Skin epidermis (tissue), 12 donors: ENCODE measurements around the gene MYO5C.

Experiments
- H3K27ac ChIP-seq, 21 experiments: fragments of 200-600 bp; sonication (generic) in 11 of 21; one replicate each; pipeline ENCODE4 v1.5.0; 2020; ENCODE audit warnings: mild to moderate bottlenecking in 3 of 21, inconsistent platforms in 2 of 21, moderate library complexity in 2 of 21
- H3K4me3 ChIP-seq, 7 experiments: fragments of 200-600 bp; sonication (generic) in 2 of 7; one replicate each; pipeline ENCODE4 v1.5.0; 2020; ENCODE audit warnings: inconsistent platforms in 2 of 7, mild to moderate bottlenecking in 2 of 7, moderate library complexity in 1 of 7

The MYO5C gene, protein sequence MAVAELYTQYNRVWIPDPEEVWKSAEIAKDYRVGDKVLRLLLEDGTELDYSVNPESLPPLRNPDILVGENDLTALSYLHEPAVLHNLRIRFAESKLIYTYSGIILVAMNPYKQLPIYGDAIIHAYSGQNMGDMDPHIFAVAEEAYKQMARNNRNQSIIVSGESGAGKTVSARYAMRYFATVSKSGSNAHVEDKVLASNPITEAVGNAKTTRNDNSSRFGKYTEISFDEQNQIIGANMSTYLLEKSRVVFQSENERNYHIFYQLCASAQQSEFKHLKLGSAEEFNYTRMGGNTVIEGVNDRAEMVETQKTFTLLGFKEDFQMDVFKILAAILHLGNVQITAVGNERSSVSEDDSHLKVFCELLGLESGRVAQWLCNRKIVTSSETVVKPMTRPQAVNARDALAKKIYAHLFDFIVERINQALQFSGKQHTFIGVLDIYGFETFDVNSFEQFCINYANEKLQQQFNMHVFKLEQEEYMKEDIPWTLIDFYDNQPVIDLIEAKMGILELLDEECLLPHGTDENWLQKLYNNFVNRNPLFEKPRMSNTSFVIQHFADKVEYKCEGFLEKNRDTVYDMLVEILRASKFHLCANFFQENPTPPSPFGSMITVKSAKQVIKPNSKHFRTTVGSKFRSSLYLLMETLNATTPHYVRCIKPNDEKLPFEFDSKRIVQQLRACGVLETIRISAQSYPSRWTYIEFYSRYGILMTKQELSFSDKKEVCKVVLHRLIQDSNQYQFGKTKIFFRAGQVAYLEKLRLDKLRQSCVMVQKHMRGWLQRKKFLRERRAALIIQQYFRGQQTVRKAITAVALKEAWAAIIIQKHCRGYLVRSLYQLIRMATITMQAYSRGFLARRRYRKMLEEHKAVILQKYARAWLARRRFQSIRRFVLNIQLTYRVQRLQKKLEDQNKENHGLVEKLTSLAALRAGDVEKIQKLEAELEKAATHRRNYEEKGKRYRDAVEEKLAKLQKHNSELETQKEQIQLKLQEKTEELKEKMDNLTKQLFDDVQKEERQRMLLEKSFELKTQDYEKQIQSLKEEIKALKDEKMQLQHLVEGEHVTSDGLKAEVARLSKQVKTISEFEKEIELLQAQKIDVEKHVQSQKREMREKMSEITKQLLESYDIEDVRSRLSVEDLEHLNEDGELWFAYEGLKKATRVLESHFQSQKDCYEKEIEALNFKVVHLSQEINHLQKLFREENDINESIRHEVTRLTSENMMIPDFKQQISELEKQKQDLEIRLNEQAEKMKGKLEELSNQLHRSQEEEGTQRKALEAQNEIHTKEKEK (N-terminal part only)

DNA sequence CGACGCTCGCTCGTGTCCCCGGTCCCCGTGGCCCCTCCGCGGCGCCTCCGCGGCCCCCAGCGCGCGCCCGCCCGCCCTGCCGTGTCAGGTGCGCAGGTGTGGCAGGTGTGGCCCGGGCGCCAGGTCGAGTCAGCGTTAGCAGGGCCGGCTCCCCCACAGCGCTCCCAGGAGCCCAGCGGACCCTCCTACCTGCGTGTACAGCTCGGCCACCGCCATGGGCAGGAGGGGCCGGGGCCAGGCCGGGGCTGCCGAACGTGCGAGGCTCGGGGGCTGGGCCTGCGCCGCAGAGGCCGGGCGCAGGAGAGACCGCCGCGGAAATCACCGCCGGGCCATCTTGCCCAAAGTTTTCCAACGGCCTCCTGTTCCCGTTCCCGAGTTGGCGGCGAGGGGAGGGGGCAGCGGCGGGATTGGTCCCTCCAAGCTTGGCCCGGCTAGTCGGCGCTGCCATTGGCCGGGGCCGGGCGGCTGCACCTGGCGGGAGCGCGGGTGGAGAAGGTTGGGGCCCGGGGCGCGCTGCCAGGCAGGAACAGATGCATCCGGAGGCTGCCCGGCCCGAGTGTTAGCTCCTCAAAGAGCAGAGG, at the start of gene MYO5C:
TSS of gene MYO5C (minus strand) at position 384 of the 581 bp plus-strand sequence. CDS start at position 216, 168 bp downstream.
- peak within 1 kb of the TSS; percentile 24 to 66 (median 45) for H3K4me3 ChIP-seq
- H3K27ac ChIP-seq = peak within 1 kb of the TSS in 19 of 21 experiments; percentile 4 to 93 (median 64)

DNA sequence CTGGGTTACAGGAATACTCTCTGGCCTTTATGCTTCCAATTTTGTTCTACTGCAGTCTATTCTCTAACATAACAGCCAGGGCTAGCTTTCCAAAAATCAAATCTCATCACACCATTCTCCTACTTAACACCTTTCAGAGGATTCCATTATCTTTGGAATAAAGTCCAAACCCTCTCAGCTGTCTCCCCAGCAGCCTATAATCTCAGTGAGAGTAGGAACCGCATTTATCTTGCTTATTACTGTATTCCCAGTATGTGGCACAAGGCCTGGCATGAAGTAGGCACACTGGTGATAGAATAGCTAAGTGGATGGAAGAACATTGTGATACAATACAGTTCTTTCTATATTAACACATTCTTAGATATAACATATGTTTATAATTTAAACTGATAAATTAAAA, 49.0 kb upstream of the MYO5C start:
- Histone ChIP-seq H3K4me3 (no peak overlapping the region), H3K27ac (no peak overlapping the region)

DNA sequence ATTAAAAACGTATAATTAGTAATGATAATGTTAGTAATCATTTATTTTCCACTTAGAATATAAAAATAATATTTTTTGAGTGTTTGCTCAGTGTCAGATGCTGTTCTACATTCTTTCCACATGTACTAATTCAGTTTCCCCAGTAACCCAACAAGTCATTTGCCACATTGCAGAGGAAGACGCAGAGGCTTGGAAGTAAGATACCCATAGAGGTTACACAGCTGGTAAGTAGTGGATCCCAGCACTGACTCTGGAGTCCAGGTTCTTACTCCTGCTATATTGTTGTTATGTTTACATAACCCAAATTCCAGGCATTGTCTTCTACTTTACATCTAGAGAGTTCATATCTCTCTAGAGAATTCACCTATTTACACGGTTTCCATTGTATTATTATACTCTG, 48.2 kb upstream of the MYO5C start:
- Histone ChIP-seq H3K4me3 (no peak overlapping the region), H3K27ac (no peak overlapping the region)

DNA sequence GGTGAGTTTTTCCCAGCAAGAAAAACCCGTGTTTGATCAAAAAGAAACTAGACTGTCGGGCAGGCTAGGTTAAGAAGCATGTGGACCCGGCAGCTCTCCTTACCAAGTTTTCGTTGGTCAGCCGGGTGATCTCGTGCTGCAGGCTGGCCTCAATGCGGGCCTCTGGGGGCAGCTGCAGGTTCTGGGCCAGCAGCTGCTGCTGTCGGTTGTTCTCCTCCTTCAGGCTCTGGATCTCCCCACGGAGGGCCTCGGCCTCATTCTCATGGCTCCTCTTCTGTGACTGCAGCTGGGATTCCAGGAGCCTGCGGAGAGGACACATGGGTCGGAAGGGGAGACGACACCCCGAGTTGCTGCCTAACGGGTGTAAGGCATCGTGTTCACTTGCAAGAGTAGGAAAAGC, 44.5 kb upstream of the MYO5C start:
- H3K4me3 ChIP-seq = no peak overlapping the region
- no peak overlapping the region for H3K27ac ChIP-seq

DNA sequence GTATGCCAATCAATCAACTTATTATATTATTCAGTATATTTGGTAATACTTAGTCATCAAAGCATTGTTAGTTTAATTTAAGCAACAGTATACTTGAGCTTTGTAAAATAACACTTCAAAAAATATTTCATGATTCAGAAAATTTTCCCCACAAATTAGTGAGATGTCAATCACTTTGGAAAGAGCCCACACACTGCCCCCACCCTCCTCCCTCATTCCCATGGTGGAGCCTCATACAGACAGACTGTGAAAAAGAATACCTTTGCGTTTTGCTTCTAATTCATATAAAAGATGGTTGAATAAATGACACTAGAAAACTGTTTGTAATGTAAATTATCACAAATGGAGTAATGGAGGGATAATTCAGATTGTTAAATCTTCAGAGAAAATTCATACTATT, 43.3 kb upstream of the MYO5C start:
- H3K27ac ChIP-seq = no peak overlapping the region

DNA sequence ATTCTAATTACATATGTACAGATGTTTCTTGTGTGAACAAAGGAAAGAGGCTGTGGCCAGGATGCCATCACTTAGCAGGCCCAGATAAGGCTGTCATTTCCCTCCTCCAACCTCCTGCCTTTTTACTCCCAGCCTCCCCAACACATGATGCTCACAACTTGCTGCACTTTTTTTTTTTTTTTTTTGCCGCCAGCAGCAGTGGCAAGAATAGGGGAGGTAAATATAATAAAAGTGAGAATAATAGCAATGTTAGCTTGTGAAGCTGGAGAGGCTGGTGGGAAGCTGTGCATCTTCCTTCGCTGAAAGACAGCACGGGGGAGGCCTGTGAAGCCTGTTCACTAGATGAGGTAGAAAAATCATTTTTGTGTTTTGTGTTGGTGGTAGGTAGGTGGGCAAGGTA, 42.5 kb upstream of the MYO5C start:
- H3K4me3 ChIP-seq = no peak overlapping the region
- no peak overlapping the region for H3K27ac ChIP-seq

More for the DNA sequence above, 43.3 kb upstream of the MYO5C start:
- H3K4me3 ChIP-seq = no peak overlapping the region

DNA sequence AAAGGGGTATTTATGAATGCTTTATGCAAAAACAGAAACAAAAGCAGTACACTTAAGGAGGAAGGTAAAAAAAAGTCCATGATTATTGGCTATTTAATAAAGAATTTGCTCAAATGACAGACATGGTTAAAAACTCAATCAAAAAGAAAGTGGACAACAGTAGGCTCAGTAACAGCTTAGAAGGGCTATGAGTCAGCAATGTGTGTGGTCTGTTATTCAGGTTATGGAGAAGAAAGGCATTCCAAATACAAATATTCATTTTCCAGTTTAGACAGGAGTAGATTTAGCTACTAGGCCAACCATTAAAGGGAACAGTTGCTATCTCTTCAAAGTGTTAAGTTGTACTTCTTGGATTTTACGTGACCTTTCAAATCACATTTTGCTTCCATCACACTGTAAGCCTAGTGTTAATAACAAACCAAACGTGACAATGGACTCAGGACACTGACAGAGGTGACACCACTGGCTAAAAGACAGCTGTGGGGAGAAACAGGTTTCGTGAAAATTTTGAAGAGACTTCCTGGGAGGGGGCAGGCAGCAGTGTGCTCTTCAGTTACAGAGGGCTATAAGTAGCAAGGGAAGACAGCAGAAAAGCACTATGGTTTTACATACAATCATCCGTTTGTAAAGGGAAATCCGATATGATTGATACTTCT, 41.7 kb upstream of the MYO5C start:
- no peak overlapping the region for H3K4me3 ChIP-seq
- H3K27ac ChIP-seq = no peak overlapping the region

DNA sequence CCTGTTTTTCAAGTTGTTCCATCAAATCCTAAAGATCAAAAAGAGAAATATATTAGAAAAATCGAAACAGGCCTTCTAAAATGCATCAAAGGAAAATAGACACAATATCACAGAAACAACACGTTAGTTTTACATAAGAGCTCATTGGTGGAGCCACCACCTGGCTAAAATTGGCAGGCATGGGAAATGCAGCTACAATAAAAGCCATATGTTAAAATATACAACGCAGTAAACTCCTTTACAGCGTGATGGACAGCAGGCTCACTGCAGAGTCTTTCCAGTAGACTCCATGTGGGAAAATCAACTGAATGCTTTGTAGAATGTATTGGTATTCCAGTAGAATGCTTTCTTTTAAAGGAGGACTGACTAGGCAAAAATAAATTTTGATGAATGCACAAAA, 40.9 kb upstream of the MYO5C start:
- Histone ChIP-seq H3K4me3 (no peak overlapping the region), H3K27ac (no peak overlapping the region)

DNA sequence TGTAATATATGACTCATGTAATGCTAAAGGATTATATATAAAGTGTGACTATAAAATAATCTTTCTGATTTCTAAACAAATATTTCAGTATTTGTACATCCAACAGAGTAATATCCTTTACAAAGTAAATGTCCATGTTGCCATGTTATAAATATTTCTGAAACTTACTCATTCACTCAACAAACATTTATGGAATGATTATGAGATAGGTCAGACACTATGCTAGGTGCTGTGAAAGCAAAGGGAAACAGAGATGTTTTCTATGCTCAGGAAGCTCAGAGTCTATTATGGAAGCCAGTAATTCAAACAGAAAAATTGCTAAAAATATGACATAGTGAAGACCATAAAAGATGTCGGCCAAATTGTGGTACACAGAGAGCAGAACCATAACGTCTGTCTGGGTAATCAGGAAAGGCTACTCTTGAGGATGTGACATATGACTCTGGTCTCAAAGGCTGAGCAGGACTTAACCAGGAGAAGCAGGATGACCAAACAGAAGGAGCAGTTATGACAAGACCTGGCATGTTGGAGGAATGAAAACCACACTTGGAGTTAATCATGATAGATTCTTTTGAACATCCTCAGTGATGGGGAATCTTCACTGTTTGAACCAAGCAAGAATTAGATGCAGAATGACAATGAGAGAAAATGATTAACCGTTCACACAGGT, 39.0 kb upstream of the MYO5C start:
- no peak overlapping the region for H3K4me3 ChIP-seq
- no peak overlapping the region for H3K27ac ChIP-seq

DNA sequence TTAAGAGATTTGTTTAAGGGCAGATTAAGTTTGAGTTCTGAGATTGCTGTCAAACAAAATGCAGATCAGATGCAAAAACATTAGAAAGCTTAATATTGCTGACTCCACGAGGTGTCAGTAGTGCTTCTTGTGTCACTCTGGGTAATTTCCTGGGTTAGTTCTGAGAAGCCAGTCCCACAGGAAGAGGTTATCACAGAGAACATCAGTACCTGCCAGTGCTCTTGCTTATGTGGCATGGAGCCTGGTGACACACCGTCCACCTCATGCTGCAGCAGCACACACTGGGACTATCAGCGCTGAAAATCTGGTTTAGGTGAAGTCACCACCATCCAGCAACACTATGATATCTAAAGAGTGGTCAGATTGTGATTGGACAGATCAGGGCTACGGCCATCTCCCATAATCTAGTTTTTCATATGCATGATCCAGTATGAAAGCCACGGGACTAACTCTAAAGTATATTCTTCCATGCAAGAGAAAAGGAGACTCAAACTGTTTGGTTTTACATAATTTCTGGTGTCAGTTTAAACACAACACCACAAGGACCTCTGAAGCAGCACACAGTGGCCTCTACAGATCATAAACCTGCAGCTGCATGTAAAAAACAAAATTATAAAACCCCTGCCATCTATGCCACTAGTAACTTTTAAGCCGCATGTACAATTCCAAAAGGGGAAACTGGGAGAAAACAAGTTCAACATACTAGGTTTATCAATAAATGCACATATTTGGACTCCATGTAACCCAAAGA, 36.1 kb upstream of the MYO5C start:
- Histone ChIP-seq H3K27ac (peak overlapping the region in 3 of 21 experiments; percentile 5 to 51 (median 20)), H3K4me3 (no peak overlapping the region)

DNA sequence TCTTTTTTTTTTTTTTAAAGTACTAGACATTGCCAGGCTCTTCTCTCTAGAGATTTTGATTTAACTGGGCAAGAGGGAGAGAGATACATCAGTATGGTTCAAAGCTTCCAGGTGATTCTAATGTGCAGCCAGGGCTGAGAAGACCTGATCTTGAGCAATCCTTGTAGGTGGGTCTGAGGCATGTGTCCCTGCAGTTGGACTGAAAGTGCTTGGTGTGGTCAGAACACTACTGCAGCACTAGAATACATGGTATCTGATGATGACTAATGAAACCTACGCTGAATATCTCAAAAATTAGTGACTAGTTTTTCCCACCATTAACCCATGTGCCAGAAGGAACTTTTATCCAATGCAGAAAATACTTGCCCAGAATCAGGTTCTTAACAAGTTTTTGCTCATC, 34.4 kb upstream of the MYO5C start:
- Histone ChIP-seq H3K27ac (no peak overlapping the region), H3K4me3 (no peak overlapping the region)

DNA sequence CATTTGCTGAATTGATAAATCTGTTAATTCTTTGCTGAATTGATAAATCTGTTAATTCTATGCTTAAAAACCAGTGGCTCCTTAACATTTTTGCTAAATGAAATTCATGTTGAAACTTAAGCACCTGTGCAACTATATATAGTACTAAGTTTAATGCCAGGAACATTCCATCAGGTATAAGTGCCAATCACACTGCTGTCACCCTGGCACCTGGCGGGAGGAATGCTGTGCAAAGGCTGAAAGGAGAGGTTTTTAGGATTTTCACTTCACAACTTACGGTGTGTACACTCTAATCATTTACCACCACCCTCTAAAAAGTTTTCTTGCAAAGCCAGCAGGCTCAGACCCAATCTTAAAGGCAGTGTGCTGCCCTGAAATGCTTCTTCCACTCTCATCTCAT, 33.5 kb upstream of the MYO5C start:
- no peak overlapping the region for H3K4me3 ChIP-seq
- peak overlapping the region in 1 of 21 experiments; percentile 24 for H3K27ac ChIP-seq

DNA sequence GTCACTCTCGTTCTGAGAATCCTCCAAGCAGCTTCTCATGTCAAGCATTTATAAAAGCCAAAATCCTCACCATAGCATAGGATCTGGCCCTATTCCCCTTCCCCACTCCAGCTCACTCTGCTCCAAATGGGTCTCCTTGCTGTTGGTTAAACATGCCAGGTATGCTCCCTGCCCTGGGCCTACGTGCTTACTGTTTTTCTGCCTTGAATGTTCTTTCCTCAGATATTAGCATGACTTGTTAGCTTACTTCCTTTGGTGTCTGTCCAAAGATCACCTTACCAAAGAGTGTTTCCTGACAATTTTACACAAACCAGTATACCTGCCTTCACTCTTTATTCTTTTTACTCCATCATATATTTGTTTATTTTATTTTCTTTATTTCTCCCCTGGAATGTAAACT, 33.1 kb upstream of the MYO5C start:
- Histone ChIP-seq H3K4me3 (no peak overlapping the region), H3K27ac (no peak overlapping the region)

DNA sequence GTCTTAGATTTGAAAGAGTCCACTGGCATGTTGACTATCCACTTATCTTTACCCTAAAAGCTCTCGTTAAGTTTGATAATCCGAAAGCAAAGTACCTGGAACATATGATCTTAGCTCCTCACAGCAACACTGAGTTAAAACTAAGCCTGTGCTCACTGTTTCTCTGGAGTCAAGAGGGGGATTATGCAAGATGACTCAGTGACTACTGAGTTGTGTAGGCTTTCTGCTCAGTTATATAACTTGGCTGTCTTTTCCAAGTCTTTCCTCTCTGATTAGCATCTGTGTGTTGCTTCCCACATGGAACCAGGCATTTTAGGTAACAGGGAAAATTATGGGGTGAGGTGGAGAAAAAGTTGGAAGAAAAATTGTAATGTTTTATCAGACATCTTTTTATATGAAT, 31.2 kb upstream of the MYO5C start:
- H3K27ac ChIP-seq = no peak overlapping the region
- H3K4me3 ChIP-seq = no peak overlapping the region

DNA sequence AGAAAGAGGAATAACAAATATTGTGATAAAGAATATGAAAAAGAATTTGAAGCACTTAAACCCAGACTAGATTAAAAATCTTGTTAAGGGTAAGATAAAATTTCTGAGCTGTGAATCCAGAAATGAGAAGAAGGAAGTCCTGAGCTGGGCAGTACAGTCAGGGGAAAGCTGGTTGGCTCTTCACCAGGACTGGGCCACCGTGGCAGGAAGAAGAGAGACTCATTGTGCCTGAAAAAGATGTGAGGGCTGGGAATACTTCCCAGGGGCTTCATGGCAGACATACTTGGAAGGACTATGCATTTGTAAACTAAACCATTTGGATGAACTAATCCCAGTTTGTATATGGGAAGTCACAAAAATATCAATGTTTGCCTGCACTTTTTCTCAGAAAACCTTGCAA, 28.5 kb upstream of the MYO5C start:
- H3K4me3 ChIP-seq = no peak overlapping the region
- H3K27ac ChIP-seq = no peak overlapping the region

DNA sequence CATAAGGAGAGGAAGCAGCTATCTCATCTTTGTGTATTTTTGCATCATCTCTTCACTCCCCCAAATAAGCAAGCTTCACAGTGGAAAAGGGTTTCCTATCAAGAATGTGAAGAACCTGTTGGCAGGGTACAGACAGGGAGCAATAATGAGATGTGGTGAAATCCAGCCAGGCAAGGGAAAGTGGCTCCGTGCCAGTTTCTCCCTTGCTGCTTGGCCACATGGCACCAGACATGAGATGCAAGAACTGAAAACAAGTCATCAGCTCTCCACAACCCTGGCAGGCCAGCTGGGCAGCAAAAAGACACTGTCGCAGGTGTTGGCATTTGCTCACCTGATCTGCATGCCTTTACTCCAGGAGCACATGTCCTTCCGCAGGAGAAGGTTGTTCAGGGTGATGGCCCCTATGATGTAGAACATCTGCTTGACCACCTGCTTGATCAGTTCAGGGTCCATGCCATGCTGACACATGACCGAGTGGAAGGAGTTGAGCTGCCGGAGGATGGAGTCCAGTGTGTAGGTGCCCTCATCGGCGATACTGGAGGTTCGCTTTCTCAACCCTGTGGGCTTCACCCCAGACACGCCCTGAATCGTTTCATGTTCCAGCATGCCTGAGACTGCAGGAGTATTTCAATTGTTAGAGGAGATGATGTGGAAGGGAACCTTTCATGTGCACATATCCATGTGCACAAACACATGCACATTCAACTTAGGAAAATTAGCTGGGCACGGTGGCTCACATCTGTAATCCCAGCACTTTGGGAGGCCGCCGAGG, 23.3 kb upstream of the MYO5C start:
- Histone ChIP-seq H3K4me3 (no peak overlapping the region), H3K27ac (no peak overlapping the region)

DNA sequence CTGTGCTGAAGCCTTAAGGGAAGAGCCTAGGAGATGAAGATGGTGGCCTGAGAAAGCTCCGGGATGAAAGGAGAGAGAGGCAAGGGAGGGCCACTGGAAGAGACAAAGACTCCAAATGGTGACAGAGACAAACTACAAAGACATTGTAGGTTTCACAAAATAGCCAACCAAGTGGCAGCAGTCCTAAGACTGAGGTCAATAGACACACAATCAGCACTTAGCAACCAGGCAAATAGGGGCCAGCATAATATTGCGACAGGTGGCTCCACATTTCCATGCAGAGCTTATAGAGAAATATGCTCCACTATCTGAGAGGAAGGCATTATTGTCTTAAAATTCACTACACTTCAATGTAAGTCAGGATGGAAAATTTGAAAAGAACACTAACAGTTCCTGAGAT, 22.1 kb upstream of the MYO5C start:
- H3K27ac ChIP-seq = no peak overlapping the region

More for the DNA sequence above, 22.1 kb upstream of the MYO5C start:
- H3K4me3 ChIP-seq = no peak overlapping the region
